ENCODE measurements around the gene SNX1. TPM values are rescaled to one million over a fixed set of nuclear protein-coding genes. Genes with fewer than 3 reads are reported as not detected.

The SNX1 gene
- total RNA-seq, 2 donors from 2014 or later: 54.5 to 63.0 TPM

GRCh38 chr15:64095431-64095794, 369 bp upstream of the SNX1 start:
- Histone ChIP-seq H3K27me3 (ENCODE audit: control insufficient read depth, insufficient read depth, low read length, poor library complexity, severe bottlenecking) (no peaks in the 10 kb centered on the region), H3K4me1 (ENCODE audit: control insufficient read depth, insufficient read depth, low read length) (no peaks in the 10 kb centered on the region), H3K27ac (ENCODE audit: low read depth, low read length) (no peak overlapping the region), H3K4me3 (ENCODE audit: low read length) (peak overlapping the region; percentile 94), H3K9ac (ENCODE audit: extremely low read depth, low read length, poor library complexity, severe bottlenecking) (no peak overlapping the region), H3K36me3 (ENCODE audit: control insufficient read depth, insufficient read depth, low read length) (no peaks in the 10 kb centered on the region), H3K9me3 (ENCODE audit: control insufficient read depth, low read length) (no peaks in the 10 kb centered on the region)
- Mint-ChIP-seq H3K4me1 (peaks cover 24% of the 10 kb centered on the region), H3K27ac (no peak overlapping the region), H3K9me3 (no peaks in the 10 kb centered on the region), H3K36me3 (ENCODE audit: low read depth) (no peaks in the 10 kb centered on the region), H3K27me3 (ENCODE audit: insufficient read depth) (peaks cover 2% of the 10 kb centered on the region), H3K4me3 (peak overlapping the region; percentile 97)
- no peak for TF ChIP-seq CTCF (conservative IDR thresholded peaks at IDR 0.05)
- DNase-seq: no peak
- 43 to 100% methylated on average over 1 to 4 of the region's 4 CpGs for WGBS, 2 experiments (ENCODE audit: insufficient coverage in 1 of 2, insufficient read length in 1 of 2)

DNA sequence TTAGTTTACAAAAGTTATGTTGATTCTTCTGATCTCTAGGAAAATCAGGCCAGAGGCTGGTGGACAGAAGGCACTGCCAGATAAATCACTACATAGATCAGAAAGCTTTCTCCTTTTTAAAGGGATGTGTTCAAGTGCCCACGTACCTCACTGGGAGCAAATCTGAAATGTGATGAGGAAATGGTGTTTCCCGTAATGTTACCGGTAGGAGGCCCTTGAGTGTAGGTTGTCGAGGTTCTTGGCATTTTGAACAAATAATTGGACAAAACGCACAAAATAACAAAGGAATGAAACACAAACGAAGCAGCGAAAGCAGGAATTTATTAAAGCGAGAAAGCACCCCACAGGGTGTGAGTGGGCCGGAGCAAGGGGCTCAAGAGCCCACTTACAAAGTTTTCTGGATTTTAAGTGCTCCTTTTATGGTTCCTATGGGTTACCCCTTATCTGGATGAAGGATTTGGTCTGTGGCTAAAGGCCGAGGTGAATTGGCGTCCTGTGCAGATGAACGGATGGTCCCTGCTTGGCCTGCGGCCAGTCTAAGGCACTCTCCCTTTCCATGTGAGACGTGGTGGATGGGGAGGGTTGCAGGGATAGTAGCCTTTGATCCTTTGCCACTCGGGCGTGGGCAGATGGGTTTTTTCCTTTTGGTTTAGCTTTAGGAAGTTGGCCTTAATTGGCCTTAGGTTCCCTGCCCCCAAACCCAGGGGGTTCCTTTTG, 1.0 kb downstream of the SNX1 start:
- H3K36me3 Mint-ChIP-seq (ENCODE audit: low read depth): no peaks in the 10 kb centered on the region
- H3K27ac ChIP-seq (ENCODE audit: low read depth, low read length): no peak overlapping the region

DNA sequence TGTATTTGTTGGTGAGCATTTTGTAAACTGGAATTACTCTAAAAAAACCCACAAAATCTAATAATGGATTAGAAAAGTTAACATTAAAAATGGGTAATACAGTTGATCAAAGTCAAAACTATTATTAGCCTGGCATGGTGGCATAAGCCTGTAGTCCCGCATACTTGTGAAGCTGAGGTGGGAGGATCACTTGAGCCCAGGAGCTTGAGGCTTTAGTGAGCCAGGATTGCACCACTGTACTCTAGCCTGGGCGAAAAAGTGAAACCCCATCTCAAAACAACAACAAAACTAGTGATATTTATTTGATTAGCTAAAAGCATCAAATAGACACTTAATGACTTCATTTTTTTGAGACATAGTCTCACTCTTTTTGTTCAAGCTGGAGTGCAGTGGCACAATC, 3.6 kb downstream of the SNX1 start:
- 94 to 100% methylated on average over 2 of the region's 2 CpGs for WGBS, 2 experiments (ENCODE audit: insufficient coverage in 1 of 2, insufficient read length in 1 of 2)
- DNase-seq: no peak
- TF ChIP-seq CTCF (conservative IDR thresholded peaks at IDR 0.05): no peak
- Histone ChIP-seq H3K9me3 (ENCODE audit: control insufficient read depth, low read length) (no peaks in the 10 kb centered on the region), H3K27ac (ENCODE audit: low read depth, low read length) (no peak overlapping the region), H3K4me1 (ENCODE audit: control insufficient read depth, insufficient read depth, low read length) (no peaks in the 10 kb centered on the region), H3K4me3 (ENCODE audit: low read length) (no peak overlapping the region), H3K9ac (ENCODE audit: extremely low read depth, low read length, poor library complexity, severe bottlenecking) (no peak overlapping the region), H3K27me3 (ENCODE audit: control insufficient read depth, insufficient read depth, low read length, poor library complexity, severe bottlenecking) (no peaks in the 10 kb centered on the region), H3K36me3 (ENCODE audit: control insufficient read depth, insufficient read depth, low read length) (no peaks in the 10 kb centered on the region)
- Mint-ChIP-seq H3K27me3 (ENCODE audit: insufficient read depth) (no peaks in the 10 kb centered on the region), H3K36me3 (ENCODE audit: low read depth) (peaks cover 3% of the 10 kb centered on the region), H3K27ac (no peak overlapping the region), H3K9me3 (no peaks in the 10 kb centered on the region), H3K4me3 (no peak overlapping the region), H3K4me1 (peaks cover 14% of the 10 kb centered on the region)

More for the DNA sequence above, 1.0 kb downstream of the SNX1 start:
- H3K4me1 Mint-ChIP-seq: peaks cover 24% of the 10 kb centered on the region
- Histone ChIP-seq H3K4me3 (ENCODE audit: low read length) (peak overlapping the region; percentile 94), H3K4me1 (ENCODE audit: control insufficient read depth, insufficient read depth, low read length) (no peaks in the 10 kb centered on the region), H3K36me3 (ENCODE audit: control insufficient read depth, insufficient read depth, low read length) (no peaks in the 10 kb centered on the region), H3K9me3 (ENCODE audit: control insufficient read depth, low read length) (no peaks in the 10 kb centered on the region), H3K9ac (ENCODE audit: extremely low read depth, low read length, poor library complexity, severe bottlenecking) (peak overlapping the region; percentile 59), H3K27me3 (ENCODE audit: control insufficient read depth, insufficient read depth, low read length, poor library complexity, severe bottlenecking) (no peaks in the 10 kb centered on the region)
- TF ChIP-seq CTCF (conservative IDR thresholded peaks at IDR 0.05): no peak
- H3K9me3 Mint-ChIP-seq: no peaks in the 10 kb centered on the region
- peak overlapping the region; percentile 94 for H3K27ac Mint-ChIP-seq
- H3K4me3 Mint-ChIP-seq: peak overlapping the region; percentile 97
- peak; percentile 46 for DNase-seq
- H3K27me3 Mint-ChIP-seq (ENCODE audit: insufficient read depth): peaks cover 2% of the 10 kb centered on the region
- 7 to 17% methylated on average over 5 to 16 of the region's 16 CpGs for WGBS, 2 experiments (ENCODE audit: insufficient coverage in 1 of 2, insufficient read length in 1 of 2)
